Gastroesophageal sphincter (tissue), 4 donors: ENCODE results near the gene C9. TPM values are rescaled to one million over a fixed set of nuclear protein-coding genes. Genes with fewer than 3 reads are reported as not detected.

Experiments used
- ATAC-seq: fragments of 150-250 bp; one replicate; pipeline ENCODE4 v1.9.1; 2016; ENCODE audit warnings: mild to moderate bottlenecking, moderate library complexity
- H3K27ac ChIP-seq, 4 donors: fragments of 200-600 bp; sonication (generic) in 3 of 4; 1 replicate in 3 of 4; 2 replicates in 1 of 4; pipeline ENCODE4 v1.5.1; 2016 to 2019
- H3K27me3 ChIP-seq: fragments of 200-600 bp; sonication (generic); one replicate; pipeline ENCODE4 v1.5.1; 2019
- H3K36me3 ChIP-seq, 2 donors: fragments of 200-600 bp; sonication (generic); one replicate each; pipeline ENCODE4 v1.5.1; 2019; ENCODE audit warnings: control low read depth in 1 of 2
- H3K4me1 ChIP-seq, 3 donors: fragments of 200-600 bp; sonication (generic); 1 replicate in 2 of 3; 2 replicates in 1 of 3; pipeline ENCODE4 v1.5.1; 2016 to 2019; ENCODE audit warnings: control low read depth in 2 of 3
- H3K4me3 ChIP-seq, 2 donors: fragments of 200-600 bp; sonication (generic); one replicate each; pipeline ENCODE4 v1.5.1; 2019; ENCODE audit warnings: mild to moderate bottlenecking in 1 of 2, moderate library complexity in 1 of 2
- H3K9me3 ChIP-seq, 3 donors: fragments of 200-600 bp; sonication (generic); one replicate each; pipeline ENCODE4 v1.5.1; 2017 to 2019; ENCODE audit warnings: control low read depth in 2 of 3
- EP300 ChIP-seq: sonication (generic); formaldehyde crosslinking; IDR thresholded peaks from one replicate; pipeline ENCODE4 v1.6.1; 2017; ENCODE audit warnings: antibody characterized with exemption, mild to moderate bottlenecking
- POLR2A ChIP-seq, 2 donors: fragments of 450-650 bp; IDR thresholded peaks; one replicate each; pipeline ENCODE4 v1.6.1; 2017; ENCODE audit warnings: antibody characterized with exemption in 2 of 2, mild to moderate bottlenecking in 2 of 2, moderate library complexity in 1 of 2
- POLR2AphosphoS5 ChIP-seq: sonication (generic); formaldehyde crosslinking; IDR thresholded peaks from one replicate; pipeline ENCODE4 v1.6.1; 2017; ENCODE audit warnings: antibody characterized with exemption
- WGBS, 2 donors: methylation state at CpG; one replicate each; pipeline ENCODE4 v1.1.5; 2018; ENCODE audit warnings: low coverage in 1 of 2; 5-methylcytosine and 5-hydroxymethylcytosine counted together
- total RNA-seq, 4 donors: library from RNA; depleted of rRNA; stranded (reverse); fragments of >200 nt; gene quantifications; one replicate each; pipeline ENCODE4 v1.1.0, GENCODE V29; 2016
- TF ChIP-seq, protein P1 (sequence below), 4 experiments: fragments of 200-600 bp in 2 of 4; fragments of 450-650 bp in 2 of 4; sonication (generic) in 1 of 4; IDR thresholded peaks; one replicate each; pipeline ENCODE4 v1.5.1; 2017 to 2019; ENCODE audit warnings: antibody characterized with exemption in 4 of 4, mild to moderate bottlenecking in 2 of 4, moderate library complexity in 2 of 4

C9 gene
- total RNA-seq, 4 donors from 2014 or later: not detected

DNA sequence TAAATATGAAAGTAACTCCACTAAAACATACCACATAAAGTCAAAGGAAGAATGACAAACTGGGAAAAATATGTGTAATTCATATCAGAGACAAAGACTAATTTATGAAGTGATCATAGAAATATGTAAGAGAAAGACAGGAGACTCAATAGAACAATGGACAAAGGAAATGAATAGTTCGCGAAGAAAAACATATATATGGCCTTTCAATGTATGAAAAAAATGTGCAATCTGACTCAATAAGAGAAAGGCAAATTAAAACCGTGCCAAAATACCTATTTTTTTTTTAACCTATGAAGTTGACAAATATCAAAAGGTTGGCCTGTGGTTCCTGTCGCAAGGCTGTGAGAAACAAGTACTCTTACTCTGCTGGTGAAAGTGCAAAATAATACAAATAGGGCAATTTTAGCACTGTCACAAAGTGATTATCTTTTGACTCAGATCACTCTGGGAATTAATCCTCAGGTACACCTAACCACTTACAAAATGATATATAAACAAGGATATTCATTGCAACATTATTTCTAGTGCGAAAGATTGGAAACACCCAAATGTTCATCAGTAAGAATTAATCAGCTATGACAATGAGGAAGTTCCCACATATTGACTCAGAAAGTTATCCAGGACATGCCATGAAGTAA, 3.7 kb downstream of the C9 start:
- WGBS, 2 donors: 83 to 88% methylated on average over 5 of the region's 5 CpGs
- TF ChIP-seq, protein P1, sequence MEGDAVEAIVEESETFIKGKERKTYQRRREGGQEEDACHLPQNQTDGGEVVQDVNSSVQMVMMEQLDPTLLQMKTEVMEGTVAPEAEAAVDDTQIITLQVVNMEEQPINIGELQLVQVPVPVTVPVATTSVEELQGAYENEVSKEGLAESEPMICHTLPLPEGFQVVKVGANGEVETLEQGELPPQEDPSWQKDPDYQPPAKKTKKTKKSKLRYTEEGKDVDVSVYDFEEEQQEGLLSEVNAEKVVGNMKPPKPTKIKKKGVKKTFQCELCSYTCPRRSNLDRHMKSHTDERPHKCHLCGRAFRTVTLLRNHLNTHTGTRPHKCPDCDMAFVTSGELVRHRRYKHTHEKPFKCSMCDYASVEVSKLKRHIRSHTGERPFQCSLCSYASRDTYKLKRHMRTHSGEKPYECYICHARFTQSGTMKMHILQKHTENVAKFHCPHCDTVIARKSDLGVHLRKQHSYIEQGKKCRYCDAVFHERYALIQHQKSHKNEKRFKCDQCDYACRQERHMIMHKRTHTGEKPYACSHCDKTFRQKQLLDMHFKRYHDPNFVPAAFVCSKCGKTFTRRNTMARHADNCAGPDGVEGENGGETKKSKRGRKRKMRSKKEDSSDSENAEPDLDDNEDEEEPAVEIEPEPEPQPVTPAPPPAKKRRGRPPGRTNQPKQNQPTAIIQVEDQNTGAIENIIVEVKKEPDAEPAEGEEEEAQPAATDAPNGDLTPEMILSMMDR (IDR thresholded peaks at IDR 0.05): no peak
- no peak for TF ChIP-seq EP300
- no peak for TF ChIP-seq POLR2A (IDR thresholded peaks at IDR 0.05)
- no peak for TF ChIP-seq POLR2AphosphoS5
- Histone ChIP-seq H3K27ac (no peak overlapping the region), H3K27me3 (peaks cover 4% of the 10 kb centered on the region), H3K4me3 (no peak overlapping the region), H3K4me1 (no peaks in the 10 kb centered on the region), H3K9me3 (no peaks in the 10 kb centered on the region), H3K36me3 (no peaks in the 10 kb centered on the region)
- ATAC-seq: no peak

DNA sequence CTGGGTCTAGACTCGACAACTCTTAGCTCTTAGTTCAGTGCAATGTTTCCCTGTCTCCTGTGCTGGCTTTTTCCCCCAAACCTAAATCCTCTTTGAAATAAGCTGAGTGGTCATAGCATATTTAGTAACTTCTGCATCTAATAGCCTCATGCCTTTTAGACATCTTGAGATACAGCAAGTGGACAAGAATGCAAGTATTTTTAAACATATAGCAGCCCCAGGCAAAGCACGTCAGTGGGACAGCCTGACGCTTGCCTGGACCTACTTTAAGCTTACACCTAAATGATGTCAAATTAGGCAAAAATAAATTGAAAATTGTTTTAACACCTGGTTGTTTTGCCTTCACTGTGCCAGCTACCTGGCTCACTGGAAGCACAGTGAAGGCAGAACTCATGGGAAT, 8.0 kb downstream of the C9 start:
- no peaks in the 10 kb centered on the region for H3K36me3 ChIP-seq
- peaks cover 4% of the 10 kb centered on the region for H3K27me3 ChIP-seq
- no peak for ATAC-seq
- TF ChIP-seq POLR2A (IDR thresholded peaks at IDR 0.05) (no peak), POLR2AphosphoS5 (no peak), EP300 (no peak)
- TF ChIP-seq, protein P1 (IDR thresholded peaks at IDR 0.05): no peak
- H3K27ac ChIP-seq: no peak overlapping the region
- H3K9me3 ChIP-seq: peaks cover 0 to 10% (median 0%) of the 10 kb centered on the region in 3 donors
- 80 to 95% methylated on average over 3 of the region's 3 CpGs for WGBS, 2 donors
- H3K4me3 ChIP-seq: no peak overlapping the region
- H3K4me1 ChIP-seq: no peaks in the 10 kb centered on the region

DNA sequence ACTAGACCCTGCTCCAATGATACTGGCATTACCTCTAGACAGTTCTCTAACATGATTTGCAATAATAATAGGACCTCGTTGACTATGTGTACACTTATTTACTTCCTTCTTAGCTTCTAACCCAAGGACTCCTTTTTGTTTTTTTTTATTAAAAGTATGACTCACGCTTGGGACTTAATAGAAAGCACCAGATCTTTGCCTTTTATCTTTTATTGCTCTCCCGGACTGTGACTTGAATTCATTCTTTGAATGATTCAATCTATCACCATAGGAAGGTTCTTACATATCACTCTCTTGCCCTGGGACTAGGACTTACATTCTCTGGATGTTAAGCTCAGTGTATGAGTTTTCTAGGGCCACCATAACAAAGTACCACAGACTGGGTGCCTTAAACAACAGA, 9.0 kb downstream of the C9 start:
- TF ChIP-seq POLR2A (IDR thresholded peaks at IDR 0.05) (no peak), POLR2AphosphoS5 (no peak), EP300 (no peak)
- TF ChIP-seq, protein P1 (IDR thresholded peaks at IDR 0.05): no peak
- Histone ChIP-seq H3K27me3 (peaks cover 4% of the 10 kb centered on the region), H3K36me3 (no peaks in the 10 kb centered on the region), H3K4me3 (no peak overlapping the region), H3K27ac (no peak overlapping the region), H3K4me1 (no peaks in the 10 kb centered on the region), H3K9me3 (peaks cover 0 to 19% (median 0%) of the 10 kb centered on the region in 3 donors)
- no peak for ATAC-seq
- WGBS, 2 donors: 81 to 90% methylated on average over 2 to 3 of the region's 3 CpGs

DNA sequence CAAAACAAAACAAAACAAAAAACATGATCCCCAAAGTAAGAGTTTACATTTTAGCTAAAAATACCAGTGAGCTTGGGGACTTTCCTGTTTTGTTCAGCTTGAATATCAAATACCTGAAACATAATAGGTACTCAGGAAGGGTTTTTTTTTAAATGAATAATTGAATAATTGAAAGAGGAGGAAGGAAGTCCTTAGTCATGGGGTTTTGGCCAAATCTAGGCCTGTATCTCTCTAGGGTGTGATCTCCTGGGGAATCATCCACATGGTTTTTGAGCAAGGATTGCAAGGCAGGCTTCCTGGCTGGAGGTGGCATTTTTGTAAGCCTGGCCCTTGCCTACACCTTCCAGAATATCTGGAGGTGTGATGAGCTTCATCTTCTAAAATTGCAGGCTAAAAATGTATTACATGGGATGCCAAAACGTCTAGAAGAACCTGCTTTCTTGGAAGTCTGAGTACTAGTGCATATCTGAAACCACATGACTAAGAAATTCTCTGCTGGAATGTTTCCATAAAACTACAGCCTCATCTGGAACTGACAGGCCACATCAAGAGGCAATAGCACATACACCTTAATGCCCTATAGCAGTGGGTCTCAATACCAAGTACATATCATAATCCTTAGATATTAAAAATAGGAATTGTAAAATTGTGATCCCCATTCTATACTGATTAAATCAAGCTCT, 10.4 kb downstream of the C9 start:
- 20 to 55% methylated on average over 1 of the region's 1 CpG for WGBS, 2 donors
- Histone ChIP-seq H3K4me1 (no peaks in the 10 kb centered on the region), H3K27ac (no peak overlapping the region), H3K9me3 (peaks cover 0 to 22% (median 0%) of the 10 kb centered on the region in 3 donors), H3K4me3 (no peak overlapping the region), H3K36me3 (no peaks in the 10 kb centered on the region), H3K27me3 (peaks cover 4% of the 10 kb centered on the region)
- ATAC-seq: no peak
- TF ChIP-seq POLR2AphosphoS5 (no peak), POLR2A (IDR thresholded peaks at IDR 0.05) (no peak)
- TF ChIP-seq, protein P1 (IDR thresholded peaks at IDR 0.05): no peak

DNA sequence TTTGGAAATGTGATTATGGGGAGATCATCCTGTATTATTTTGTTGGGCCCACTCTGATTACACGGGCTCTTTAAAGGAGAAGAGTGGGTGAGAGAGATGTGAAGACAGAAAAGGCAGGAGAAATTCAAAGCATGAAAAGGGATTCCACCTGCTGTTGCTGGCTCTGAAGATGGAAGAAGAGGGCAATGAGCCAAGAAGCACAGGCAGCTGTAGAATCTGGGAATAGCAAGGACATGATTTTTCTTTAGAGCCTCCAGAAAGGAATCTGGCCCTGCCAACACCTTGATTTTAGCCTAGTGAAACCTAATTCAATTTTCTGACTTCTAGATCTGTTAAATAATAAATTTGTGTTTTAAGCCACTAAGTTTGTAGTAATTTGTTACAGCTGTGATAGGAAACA, 11.3 kb downstream of the C9 start:
- peaks cover 4% of the 10 kb centered on the region for H3K27me3 ChIP-seq
- no peak for TF ChIP-seq POLR2AphosphoS5
- TF ChIP-seq, protein P1 (IDR thresholded peaks at IDR 0.05): no peak
- H3K4me3 ChIP-seq: no peak overlapping the region
- no peaks in the 10 kb centered on the region for H3K4me1 ChIP-seq
- H3K9me3 ChIP-seq: peaks cover 0 to 22% (median 0%) of the 10 kb centered on the region in 3 donors
- no peak overlapping the region for H3K27ac ChIP-seq
- ATAC-seq: no peak
- WGBS, 2 donors: 17% methylated on average over 1 of the region's 1 CpG; no CpG with 5 or more reads in 1 of the 2 donors
- no peaks in the 10 kb centered on the region for H3K36me3 ChIP-seq
